Left cardiac atrium (tissue), 4 donors: ENCODE results near the gene ERMP1. TPM values are rescaled to one million over a fixed set of nuclear protein-coding genes. Genes with fewer than 3 reads are reported as not detected.
A peak's percentile ranks its signal among the peaks of the same experiment; 100 is the strongest.
"Not testable (repeated sequence)": the region's sequence is repeated elsewhere in the genome, so short reads cannot be mapped to it uniquely, and the experiment has no call there.

Source experiments
- ATAC-seq, 2 donors: fragments of 200-7000 bp; cut with Tn5 transposase; one replicate each; pipeline ENCODE4 v1.9.1; 2020; ENCODE audit warnings: mild to moderate bottlenecking in 2 of 2, moderate library complexity in 2 of 2
- DNase-seq: peaks from one replicate; pipeline ENCODE4 v3.0.0-alpha.2; 2020
- intact Hi-C, 2 donors: fragments of 100-400 bp; cut with DNase I; formaldehyde crosslinking; loops; one replicate each; pipeline versions ENCODE4 v1.14.1 to v1.15.1; 2022 to 2023
- total RNA-seq, 2 donors: library from RNA; stranded (reverse); fragmentation: NEBNext Ultra II Directional; extraction: Animal tissue kit (Norgen Biotek cat#: 25700); gene quantifications; one replicate each; pipeline ENCODE4 v1.2.1, GENCODE V29; 2021
- donor health status: DM: no; HTN: yes; CAD: no.
- donor health status: DM: no; HTN: yes; CAD: no; lungs with severe emphysema.
- donor health status: DM: yes; HTN: yes; CAD: no.
- donor health status: Dilated cardiomyopathy.

ERMP1 gene
- total RNA-seq, 2 donors from 2014 or later = 17.8 to 21.3 TPM

- intact Hi-C loops = no loop called here
- DNase-seq (no peak), ATAC-seq (no peak)
These were observed 43.4 kb downstream of the ERMP1 start for GRCh38 chr9:5789489-5789888.

GRCh38 chr9:5787759-5788302 is 45.1 kb downstream of the ERMP1 start:
- no peak for ATAC-seq
- DNase-seq = no peak
- intact Hi-C loops = no loop called here

GRCh38 chr9:5787220-5787619 is 45.7 kb downstream of the ERMP1 start:
- intact Hi-C loops = no loop called here
- ATAC-seq (no peak), DNase-seq (no peak)

- no peak for DNase-seq
- peak in 1 of 2 donors; percentile 80 for ATAC-seq
- intact Hi-C loops = no loop called here
These were observed 46.4 kb downstream of the ERMP1 start for GRCh38 chr9:5786370-5787127.

GRCh38 chr9:5784526-5785315 is 48.2 kb downstream of the ERMP1 start:
- peak in 1 of 2 donors; percentile 6 for ATAC-seq
- intact Hi-C loops = no loop called here
- no peak for DNase-seq

- intact Hi-C loops = no loop called here
- ATAC-seq (peak in 1 of 2 donors; percentile 81), DNase-seq (no peak)
These were observed 48.9 kb downstream of the ERMP1 start for GRCh38 chr9:5783982-5784381.

GRCh38 chr9:5783420-5783819 is 49.5 kb downstream of the ERMP1 start:
- ATAC-seq, intact Hi-C loops, DNase-seq: not testable (repeated sequence)

GRCh38 chr9:5779705-5780218 is 53.2 kb downstream of the ERMP1 start:
- intact Hi-C loops, DNase-seq: not testable (repeated sequence)
- peak in 1 of 2 donors; percentile 74 for ATAC-seq

- intact Hi-C loops = no loop called here
- ATAC-seq = no peak
These were observed 54.1 kb downstream of the ERMP1 start for GRCh38 chr9:5778805-5779204.

GRCh38 chr9:5773324-5773999 is 59.5 kb downstream of the ERMP1 start:
- intact Hi-C loops = no loop called here
- no peak for ATAC-seq

More at GRCh38 chr9:5778805-5779204, 54.1 kb downstream of the ERMP1 start:
- no peak for DNase-seq

GRCh38 chr9:5767968-5768932 is 64.7 kb downstream of the ERMP1 start:
- no peak for ATAC-seq
- DNase-seq = no peak
- intact Hi-C loops = no loop called here

More at GRCh38 chr9:5773324-5773999, 59.5 kb downstream of the ERMP1 start:
- DNase-seq = no peak

GRCh38 chr9:5764130-5764868 is 68.6 kb downstream of the ERMP1 start:
- intact Hi-C loops = no loop called here
- DNase-seq = no peak
- no peak for ATAC-seq

- intact Hi-C loops = no loop called here
- ATAC-seq = no peak
- no peak for DNase-seq
These were observed 70.5 kb downstream of the ERMP1 start for GRCh38 chr9:5762421-5762820.

GRCh38 chr9:5760338-5760737 is 72.6 kb downstream of the ERMP1 start:
- no peak for ATAC-seq
- intact Hi-C loops = no loop called here
- no peak for DNase-seq

GRCh38 chr9:5756633-5757032 is 76.3 kb downstream of the ERMP1 start:
- intact Hi-C loops = no loop called here
- ATAC-seq (no peak), DNase-seq (no peak)

- intact Hi-C loops = no loop called here
- DNase-seq = no peak
- ATAC-seq = no peak
These were observed 82.3 kb downstream of the ERMP1 start for GRCh38 chr9:5750569-5750968.

- no peak for ATAC-seq
- intact Hi-C loops = no loop called here
These were observed 83.6 kb downstream of the ERMP1 start for GRCh38 chr9:5749306-5749705.

GRCh38 chr9:5748438-5748837 is 84.5 kb downstream of the ERMP1 start:
- no peak for DNase-seq
- intact Hi-C loops = no loop called here
- ATAC-seq = no peak

More at GRCh38 chr9:5749306-5749705, 83.6 kb downstream of the ERMP1 start:
- DNase-seq = no peak
